ENCODE measurements around the gene FRMD4A.
"Not testable (repeated sequence)": the region's sequence is repeated elsewhere in the genome, so short reads cannot be mapped to it uniquely, and the experiment has no call there.

FRMD4A gene

DNA sequence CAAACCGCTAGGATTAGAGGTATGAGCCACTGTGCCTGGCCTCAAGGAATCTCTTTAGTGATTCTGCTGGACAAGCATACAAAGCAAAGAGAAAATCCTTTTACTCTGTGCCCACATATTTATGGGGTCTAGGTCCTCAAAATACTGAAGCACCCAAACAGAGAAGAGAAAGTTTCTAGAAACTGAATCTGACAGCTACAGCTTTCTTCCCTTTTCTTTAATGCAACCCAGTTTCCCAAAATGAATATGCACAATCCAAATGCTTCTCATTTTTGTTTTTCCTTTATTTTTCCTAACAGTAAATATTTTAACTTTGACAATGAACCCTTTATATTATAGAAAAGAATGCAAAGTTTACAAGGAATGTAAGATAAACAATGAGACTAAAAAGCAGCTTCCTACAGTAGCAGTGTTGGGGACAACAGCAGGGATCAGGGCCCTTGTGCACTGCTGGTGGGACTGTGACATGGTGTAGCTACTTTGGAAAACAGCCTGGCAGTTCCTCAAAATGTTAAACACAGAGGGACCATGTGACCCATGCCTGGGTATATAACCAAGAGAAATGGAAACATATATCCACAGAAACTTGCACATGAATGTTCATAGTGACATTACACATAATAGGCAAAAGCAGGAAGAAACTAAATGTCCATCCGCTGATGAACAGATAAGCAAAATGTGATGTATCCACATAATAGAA is 418.8 kb downstream of the FRMD4A start:
- DNase-seq (ENCODE audit: low spot score) = no peak

DNA sequence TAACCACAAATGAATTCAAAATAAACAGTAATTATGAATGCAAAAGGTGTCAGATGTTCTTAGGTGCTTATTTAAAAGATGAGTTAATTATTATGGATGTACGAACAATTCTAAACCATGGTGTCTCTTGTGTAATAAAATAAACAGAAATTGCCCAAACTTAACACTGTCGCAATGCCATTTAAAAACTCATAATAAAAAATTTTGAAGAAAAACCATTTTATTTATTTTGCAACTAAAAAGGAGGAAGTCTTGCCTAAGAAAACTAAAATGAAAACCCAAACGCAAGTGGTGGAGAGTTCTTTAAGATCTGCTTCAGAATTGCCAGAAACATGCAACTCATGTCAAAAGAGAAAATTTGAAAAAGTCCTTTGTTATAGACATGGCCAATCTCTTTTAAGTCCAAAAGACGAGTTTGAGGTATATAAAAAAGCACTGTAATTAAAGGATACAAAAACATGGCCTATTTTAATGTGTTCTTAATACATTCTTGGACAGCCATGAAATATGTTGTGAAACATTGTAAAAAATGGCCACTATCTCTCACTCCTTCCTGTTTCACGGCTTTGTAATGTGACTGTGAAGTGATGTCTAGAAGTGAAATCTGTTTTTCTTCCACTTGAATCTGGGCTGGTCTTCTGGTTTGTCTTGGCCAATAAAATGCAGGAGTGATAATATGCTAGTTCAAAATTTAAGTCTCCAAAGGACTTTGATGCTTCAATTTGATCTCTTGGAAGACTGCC is 421.0 kb downstream of the FRMD4A start:
- DNase-seq (ENCODE audit: low spot score) = no peak

DNA sequence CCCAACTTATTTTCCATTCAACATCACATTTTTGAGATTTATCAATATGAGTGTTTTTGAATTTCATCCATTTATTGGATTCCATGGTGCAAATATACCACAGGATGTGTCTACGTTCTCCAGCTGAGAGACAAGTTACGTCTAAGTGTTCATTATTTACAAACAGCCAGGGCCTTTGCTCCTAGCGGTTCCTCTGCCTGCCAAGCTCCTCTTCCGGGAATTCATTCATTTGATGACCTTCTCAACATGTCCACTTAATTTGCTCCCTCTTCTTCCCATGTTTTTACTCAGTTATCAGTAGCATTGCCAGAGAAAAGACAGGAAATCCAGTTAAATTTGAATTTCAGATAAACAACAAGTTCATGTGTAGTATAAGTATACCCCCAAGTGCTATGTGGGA is 422.2 kb downstream of the FRMD4A start:
- no peak for DNase-seq (ENCODE audit: low spot score)

DNA sequence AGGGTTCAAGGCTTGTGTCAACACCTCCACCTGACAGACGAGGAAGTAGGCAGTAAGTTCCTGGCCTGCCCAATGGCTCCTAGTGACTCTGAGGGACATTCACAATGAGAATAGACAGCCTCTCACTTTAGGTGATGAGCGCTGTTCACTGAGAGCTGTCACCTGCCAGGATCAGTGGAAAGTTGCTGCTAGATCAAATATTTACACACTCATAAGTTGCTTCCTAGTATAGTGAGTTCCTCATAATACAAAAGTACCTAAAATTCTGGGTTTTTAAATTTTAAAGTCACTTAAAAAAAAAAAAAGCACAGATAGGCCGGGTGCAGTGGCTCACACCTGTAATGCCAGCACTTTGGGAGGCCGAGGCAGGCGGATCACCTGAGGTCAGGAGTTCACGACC is 423.2 kb downstream of the FRMD4A start:
- DNase-seq (ENCODE audit: low spot score) = no peak

DNA sequence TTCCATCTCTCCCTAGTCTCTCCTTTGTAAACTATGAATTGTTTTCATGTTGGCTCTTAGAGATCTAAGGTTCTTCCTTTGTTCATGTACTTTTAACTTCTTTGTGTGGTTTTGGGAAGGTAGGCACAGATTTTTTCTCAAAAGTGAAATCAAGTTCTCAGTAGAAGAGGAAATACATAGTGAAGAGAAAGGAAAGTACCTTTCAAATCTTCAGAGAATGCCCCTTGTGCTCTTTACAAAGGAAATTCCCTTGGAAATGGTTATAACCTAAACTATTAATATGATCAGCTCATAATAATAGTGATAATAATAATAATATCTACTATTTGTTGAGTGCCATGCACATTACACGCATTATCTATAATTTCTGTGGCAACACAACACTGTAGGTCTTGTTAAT is 425.4 kb downstream of the FRMD4A start:
- no peak for DNase-seq (ENCODE audit: low spot score)

DNA sequence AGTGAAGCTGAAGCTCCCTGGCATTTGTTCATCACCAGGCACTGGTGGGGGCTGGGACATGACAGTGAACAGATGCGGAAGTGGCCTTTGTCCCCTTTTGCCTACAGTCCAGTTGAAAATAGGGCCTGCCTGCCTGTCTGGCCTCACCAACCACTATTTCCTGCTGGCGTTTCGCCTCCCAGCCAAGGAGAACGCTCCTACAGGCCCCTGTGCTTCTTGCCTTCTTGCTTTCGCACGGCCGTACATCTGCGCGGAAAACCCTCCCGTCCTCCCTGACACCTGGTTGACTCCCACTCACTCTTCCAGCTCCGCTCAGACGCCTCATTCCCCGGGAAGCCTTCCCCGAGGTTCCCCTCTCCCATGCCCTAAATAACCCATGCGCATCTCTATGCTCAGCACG is 426.7 kb downstream of the FRMD4A start:
- DNase-seq (ENCODE audit: low spot score) = no peak

DNA sequence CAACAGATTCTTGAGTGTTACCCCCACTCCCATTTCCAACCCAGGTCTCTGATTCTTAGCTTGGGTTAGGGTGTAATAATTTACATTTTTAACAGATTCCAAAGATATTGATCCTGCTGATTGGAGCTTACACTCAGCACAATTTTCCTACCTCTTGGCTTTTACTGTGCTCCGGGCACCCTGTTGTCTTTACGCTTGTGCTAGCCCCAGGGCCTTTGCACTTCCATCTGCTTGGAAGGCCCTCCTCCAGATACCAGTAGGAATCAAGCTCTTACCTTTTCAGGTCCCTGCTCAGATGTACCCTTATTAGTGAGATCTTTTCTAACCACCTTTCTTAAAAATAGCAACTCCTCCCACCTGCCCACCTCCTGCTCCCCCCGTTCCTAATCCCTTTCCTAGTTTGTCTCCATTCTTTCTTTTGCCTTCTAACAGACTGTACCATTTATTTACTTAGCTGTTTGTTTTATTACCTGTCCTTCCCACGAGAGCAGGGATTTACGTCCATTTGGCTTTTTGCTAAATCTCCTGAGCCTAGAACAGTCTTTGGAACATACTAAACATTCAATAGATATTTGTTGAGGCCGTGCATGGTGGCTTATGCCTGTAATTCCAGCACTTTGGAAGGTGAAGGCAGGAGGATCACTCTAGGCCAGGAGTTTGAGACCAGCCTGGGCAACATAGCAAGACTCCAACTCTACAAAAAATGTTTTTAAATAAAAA is 427.7 kb downstream of the FRMD4A start:
- no peak for DNase-seq (ENCODE audit: low spot score)

DNA sequence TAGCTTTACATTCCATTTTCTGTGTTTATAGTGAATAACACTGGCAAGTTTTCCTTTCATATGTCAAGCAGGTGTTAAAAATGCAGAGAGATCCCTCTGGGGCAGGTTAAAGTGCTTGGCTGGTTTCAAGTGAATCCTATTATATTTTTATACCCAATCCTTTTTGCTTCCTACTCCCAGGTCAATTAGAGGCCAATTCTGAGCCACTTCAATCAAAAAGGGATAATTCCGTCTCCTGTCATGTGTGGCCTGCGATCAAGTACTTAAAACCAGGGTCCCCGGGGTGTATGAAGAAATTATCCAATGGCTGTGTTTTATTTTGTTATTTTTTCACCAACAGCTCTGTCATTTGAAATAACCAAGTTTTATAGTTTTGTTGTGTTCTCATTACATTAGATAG is 430.8 kb downstream of the FRMD4A start:
- DNase-seq (ENCODE audit: low spot score) = no peak

DNA sequence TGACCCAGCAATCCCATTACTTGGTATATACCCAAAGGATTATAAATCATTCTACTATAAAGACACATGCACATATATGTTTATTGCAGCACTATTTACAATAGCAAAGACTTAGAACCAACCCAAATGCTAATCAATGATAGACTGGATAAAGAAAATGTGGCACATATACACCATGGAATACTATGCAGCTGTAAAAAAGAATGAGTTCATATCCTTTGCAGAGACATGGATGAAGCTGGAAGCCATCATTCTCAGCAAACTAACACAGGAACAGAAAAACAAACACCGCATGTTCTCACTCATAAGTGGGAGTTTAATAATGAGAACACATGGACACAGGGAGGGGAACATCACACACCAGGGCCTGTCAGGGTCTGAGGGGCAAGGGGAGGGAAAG is 434.6 kb downstream of the FRMD4A start:
- DNase-seq (ENCODE audit: low spot score) = not testable (repeated sequence)

DNA sequence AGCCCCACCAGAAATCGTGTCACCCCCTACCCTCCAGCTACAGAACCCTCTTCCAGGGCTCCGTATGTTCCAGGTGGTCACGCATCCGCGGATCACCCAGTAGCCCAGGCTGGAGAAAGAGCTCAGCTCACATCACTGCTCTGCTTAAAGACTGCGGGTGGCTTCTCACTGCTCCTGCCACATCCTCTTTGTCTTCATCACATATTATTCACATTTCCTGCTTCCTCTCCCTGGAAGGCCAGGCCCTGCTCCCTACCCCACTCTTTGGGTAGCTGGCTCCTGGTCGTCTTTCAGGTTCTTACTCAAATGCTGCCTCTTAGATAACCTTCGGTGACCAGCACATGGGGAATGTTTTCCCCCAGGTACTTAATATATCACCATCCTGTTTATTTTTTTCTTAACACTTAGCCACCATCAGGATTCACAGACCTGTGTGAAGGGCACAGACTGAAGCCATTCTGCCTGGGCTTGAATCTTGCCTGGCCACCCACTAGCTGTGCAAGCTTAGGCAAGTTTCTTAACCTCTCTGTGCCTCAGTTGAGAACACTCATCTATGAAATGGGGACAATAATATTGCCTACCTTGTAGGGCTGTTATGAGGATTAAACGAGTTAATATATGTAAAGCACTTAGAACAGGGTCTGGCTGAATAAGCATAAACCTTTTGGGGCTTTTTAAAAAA is 436.2 kb downstream of the FRMD4A start:
- DNase-seq (ENCODE audit: low spot score) = no peak

DNA sequence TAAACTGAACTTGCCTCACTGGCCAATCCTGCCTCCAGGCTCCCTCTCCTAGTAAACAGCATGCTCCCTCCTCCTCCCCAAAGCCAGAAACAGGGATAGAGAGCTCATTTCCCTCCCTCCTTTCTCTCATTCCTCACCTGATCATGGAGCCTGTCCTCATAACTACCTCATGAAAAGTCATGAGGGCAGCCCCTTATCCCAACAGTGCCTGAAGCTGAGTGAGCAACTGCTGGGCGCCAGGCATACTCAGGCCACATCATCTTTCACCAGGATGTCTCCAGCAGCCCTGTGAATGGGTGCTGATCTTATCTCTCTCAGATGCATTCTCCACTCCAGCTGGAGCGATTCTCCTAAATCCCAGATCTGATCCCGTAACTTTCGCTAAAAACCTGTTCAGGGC is 436.8 kb downstream of the FRMD4A start:
- DNase-seq (ENCODE audit: low spot score) = no peak

DNA sequence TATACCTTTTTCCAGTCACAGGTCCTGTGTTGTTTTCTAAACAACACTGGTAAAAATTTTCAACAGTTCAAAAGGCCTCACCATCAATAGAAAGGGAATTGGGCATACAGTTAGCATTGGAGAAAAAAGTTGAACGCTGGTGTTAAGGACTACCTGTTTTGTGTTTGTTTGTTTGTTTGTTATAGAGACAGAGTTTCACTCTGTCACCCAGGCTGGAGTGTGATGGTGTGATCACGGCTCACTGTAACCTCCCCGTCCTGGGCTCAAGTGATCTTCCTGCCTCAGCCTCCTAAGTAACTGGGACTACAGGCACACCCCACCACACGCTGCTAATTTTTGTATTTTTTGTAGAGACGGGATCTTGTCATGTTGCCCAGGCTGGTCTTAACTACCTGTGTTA is 437.9 kb downstream of the FRMD4A start:
- DNase-seq (ENCODE audit: low spot score) = no peak

DNA sequence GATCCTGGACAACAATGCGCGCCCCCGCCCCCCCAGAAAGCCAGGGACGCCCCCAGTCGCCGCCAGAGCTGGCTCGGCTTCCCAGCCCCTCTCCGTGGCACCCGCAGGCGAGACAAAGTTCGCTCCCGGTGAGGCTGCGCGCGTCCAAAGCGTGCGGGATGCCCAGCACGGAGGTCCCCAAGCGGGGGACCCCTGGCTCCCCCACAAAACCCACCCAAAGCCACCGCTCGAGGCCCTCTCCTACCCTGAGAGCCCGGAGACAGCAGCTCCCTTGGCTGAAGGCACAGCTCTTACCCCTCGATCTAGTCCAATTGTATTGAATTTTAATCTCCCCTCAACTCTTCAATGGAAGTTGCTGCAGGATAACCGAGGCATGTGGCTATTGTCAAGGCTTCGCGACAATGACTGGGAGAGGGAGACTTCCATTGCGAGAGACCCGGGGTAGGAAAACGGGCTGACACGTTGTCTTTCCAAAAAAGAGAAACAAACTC is 438.7 kb downstream of the FRMD4A start:
- no peak for DNase-seq (ENCODE audit: low spot score)

DNA sequence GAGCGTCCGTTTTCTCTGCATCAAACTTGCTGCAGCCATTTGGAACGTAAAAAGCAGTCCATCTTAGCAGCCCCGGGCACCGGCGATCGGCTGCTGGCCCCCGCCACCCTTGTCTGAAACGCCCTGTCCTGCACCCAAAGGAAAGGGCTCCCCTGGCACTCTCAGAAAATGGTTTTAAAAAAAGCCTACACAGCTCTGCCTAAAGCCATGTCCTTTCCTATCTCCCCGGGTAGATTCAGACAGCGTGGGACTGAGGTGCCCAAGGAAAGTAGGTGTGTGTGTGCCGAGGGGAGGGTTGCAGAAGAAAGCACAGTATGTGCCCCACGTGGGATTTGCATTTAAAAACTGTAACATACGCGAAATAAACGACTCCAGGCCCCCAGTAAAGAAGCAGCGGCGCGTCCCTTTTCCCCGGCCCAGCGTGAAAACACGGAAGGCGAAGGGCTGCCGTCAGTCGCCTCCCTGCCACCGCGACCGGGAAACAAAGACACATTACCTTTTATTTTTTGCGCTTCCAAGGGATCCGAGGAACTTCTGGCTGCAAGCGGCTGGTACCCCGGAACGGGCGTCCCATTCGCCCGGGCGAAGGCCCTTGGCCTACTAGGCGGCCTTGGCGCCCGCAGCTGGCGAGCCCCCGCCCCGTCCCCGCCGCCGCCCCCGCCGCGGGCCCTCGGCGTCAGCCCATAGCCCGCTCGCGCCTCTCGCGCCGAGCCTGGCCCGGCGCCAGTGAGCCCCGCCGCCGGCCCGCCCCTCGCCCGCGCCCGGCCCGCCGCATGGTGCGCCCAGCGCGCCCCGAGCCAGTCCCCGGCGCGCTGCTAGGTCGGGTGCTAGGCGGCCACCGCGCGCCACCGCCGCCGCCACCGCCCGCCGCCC is 439.4 kb downstream of the FRMD4A start:
- DNase-seq (ENCODE audit: low spot score) = no peak

DNA sequence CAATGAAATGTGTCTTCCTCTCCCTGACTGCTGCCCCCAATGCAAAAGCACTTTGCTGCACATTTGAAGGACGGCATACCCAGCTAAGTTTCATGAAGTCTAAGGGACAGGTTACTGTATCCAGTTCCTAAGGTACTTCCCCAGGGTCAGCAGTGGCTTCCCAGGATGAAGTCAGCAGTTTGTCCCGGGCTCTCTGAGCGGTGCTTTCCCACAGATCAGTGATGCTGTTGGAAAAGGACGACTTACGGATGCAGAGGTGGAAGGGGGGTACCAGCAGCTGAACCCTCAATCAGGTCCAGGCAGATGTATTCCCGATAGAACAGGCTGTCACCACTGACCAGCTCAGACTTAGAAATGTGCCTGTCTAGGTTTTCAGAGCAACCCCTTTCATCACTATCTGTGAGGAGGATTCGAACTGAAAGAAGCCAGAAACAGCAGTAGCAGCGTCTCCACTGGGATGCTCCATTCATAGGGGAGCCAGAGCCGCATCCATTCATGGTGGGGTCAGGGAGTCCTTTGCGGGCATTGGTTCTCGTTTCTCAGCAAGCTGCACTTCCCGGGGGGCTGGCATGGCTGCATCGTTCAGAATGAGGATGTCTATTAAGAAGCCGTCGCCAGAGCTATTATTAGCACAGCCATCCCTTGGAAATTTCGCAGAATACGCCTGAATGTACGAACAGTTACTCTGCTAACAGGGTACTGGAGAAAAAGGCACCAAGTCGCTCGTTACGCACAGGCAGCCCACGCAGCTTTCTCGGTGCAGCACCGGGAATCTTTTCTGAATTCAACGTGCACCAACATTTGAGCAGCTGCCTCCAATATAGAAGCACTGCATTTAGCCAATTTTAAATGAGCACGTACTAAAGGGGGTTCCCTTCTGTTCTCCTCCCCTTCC is 440.2 kb downstream of the FRMD4A start:
- DNase-seq (ENCODE audit: low spot score) = no peak

DNA sequence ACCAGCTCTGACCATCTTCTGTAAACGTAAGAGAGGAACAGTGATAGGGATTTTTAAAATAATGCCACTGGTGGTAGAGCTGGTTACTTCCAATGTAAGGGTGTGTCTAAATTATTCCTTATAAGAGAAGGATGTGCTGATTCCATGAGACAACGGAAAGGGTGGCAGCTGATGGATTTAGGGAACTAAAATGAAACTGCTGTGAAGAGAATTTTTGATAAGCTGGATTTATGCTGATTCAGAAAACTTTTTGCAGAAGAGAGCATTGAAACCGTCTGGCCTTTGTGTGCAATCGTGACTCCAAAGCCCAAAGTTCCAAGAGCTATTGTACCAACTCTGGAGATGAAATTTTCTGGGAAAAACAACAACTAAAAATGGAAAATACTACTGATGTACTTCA is 443.0 kb downstream of the FRMD4A start:
- DNase-seq (ENCODE audit: low spot score) = no peak

DNA sequence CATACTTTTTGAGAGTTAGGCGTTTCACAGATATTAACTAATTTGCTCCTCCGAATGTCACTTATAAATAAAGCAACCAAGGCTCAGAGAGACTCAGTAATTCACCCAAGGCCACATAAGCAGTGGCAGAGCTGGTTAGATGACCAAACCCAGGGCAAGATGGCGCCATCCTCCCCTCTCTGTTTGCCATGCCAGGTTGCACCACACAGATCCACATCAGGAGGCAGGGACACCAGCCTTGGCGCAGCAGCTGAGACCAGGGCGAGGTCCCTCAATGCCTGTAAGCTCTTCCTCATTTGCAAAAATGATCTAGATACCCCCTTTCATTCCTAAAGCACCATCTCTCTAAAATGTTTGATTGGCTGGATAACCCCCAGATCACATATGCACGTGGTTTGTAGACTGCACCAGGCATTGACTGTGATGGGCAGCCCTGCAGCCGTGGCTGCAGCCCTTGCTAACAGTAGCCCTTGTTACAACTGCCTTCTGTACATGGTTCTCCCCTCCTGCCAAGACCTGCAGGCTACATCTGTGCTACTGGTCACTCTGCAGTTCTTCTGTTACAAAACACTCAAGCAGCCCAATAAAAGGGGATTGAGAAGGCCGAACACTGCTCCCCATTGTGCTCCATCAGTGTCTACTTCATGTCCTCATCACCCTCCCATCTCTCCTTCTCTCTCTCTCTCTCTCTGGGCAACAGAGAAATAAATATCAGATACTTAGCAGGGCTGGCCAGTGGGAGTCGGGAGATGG is 445.3 kb downstream of the FRMD4A start:
- DNase-seq (ENCODE audit: low spot score) = no peak

DNA sequence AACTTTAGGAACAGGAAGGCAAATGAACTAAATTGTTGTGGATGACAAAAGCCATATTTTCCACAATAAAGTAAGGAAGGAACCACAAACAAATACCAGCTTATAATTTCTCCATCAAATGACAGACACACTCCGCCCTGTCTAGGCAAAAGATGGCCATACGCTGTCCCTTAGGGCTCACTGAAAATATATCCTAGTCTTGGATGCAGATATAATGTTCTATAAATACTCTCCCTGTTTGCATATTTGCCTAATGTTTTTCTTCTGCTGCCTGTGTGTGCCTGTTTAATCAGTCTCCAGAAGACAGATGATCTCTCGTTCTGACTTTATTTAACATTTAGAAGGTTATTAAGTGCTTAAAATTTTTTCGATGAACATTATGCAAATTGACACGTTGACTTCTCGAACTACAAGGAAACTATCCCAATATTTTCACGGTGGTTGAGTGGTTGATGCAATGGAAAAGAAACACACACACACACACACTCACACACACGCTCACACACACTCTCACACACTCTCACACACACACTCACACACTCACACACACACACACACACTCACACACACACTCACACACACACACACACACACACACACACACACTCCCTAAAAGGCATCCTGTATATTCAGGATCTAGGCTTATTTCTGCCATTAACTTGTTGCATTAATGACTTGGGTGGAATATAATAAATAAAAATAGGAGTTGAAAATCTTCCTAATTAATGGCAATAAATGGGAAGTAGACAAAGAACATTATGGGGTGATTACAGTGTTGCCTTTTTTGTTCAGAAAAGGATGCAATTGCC is 446.9 kb downstream of the FRMD4A start:
- DNase-seq (ENCODE audit: low spot score) = no peak

All from CD4-positive, alpha-beta T cell treated with Interleukin-15 for 4 hours (primary cell).